Cardiac muscle cell (in vitro differentiated cells and primary cell): ENCODE results near the gene CEP43. TPM values are rescaled to one million over a fixed set of nuclear protein-coding genes. Genes with fewer than 3 reads are reported as not detected.

Source experiments
- DNase-seq, 2 donors: peaks; one replicate each; pipeline versions ENCODE4 v3.0.0 to v3.0.0-alpha.2; 2010 to 2017; ENCODE audit warnings: low read depth in 1 of 2, low spot score in 1 of 2
- H3K27ac ChIP-seq: fragments of 200-600 bp; sonication (generic); 2 replicates; pipeline ENCODE4 v1.5.1; 2016
- H3K27me3 ChIP-seq: fragments of 200-600 bp; sonication (generic); 2 replicates; pipeline ENCODE4 v1.6.0; 2016; ENCODE audit warnings: control low read depth
- H3K36me3 ChIP-seq: fragments of 200-600 bp; sonication (generic); 2 replicates; pipeline ENCODE4 v1.5.1; 2016; ENCODE audit warnings: control low read depth
- H3K4me1 ChIP-seq: fragments of 200-600 bp; sonication (generic); 2 replicates; pipeline ENCODE4 v1.8.1; 2017; ENCODE audit warnings: low read depth, mild to moderate bottlenecking, mixed run types
- H3K4me3 ChIP-seq: fragments of 200-600 bp; sonication (generic); 2 replicates; pipeline ENCODE4 v1.5.1; 2016; ENCODE audit warnings: mild to moderate bottlenecking
- H3K9me3 ChIP-seq: fragments of 200-600 bp; sonication (generic); 2 replicates; pipeline ENCODE4 v1.5.1; 2017; ENCODE audit warnings: low read depth, mild to moderate bottlenecking, control low read depth
- CTCF ChIP-seq: IDR thresholded peaks from 2 replicates; pipeline ENCODE4 v1.5.1; 2012; ENCODE audit warnings: low read depth, mild to moderate bottlenecking, low read length
- polyA plus RNA-seq: library from polyadenylated mRNA; unstranded; fragments of >200 nt; fragmentation: Nextera tagmentation; extraction: Ambion mirVana; gene quantifications from 2 replicates; pipeline ENCODE4 v1.2.1, GENCODE V29; 2016
- total RNA-seq: library from RNA; depleted of rRNA; stranded (reverse); fragments of >200 nt; gene quantifications from 2 replicates; pipeline ENCODE4 v1.2.3, GENCODE V29; 2016

The CEP43 gene
- total and polyA plus RNA-seq, 2 experiments from 2014 or later: 18.3 to 26.1 TPM

DNA sequence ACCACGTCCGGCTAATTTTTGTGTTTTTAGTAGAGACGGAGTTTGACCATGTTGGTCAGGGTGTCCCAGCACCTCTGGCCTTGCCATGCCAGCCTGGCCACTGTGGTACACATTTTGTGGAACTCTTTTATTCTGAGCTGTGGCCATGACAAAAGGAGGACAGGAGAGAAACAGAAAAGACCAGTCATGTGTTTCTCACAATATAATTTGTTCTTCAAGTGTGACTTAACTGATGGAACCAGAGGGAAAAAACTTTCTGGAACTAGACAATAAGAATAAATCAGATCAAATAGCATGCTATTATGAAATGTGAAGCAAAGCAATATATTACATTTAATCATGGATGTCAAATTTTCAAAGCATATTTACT is 38.6 kb upstream of the CEP43 start:
- no peaks in the 10 kb centered on the region for H3K9me3 ChIP-seq
- no peak for TF ChIP-seq CTCF
- no peaks in the 10 kb centered on the region for H3K4me1 ChIP-seq

GRCh38 chr6:166966268-166966667 is 32.9 kb upstream of the CEP43 start:
- no peak for DNase-seq
- H3K27ac ChIP-seq: no peak overlapping the region

More for the DNA sequence above, 38.6 kb upstream of the CEP43 start:
- DNase-seq: no peak
- H3K36me3 ChIP-seq: no peaks in the 10 kb centered on the region
- no peak overlapping the region for H3K27ac ChIP-seq
- no peak overlapping the region for H3K4me3 ChIP-seq
- peaks cover 2% of the 10 kb centered on the region for H3K27me3 ChIP-seq

GRCh38 chr6:166969390-166970002 is 29.7 kb upstream of the CEP43 start:
- no peak for DNase-seq
- Histone ChIP-seq H3K4me1 (no peaks in the 10 kb centered on the region), H3K27ac (no peak overlapping the region), H3K27me3 (no peaks in the 10 kb centered on the region), H3K4me3 (no peak overlapping the region), H3K9me3 (no peaks in the 10 kb centered on the region), H3K36me3 (no peaks in the 10 kb centered on the region)
- TF ChIP-seq CTCF: no peak

More at GRCh38 chr6:166966268-166966667, 32.9 kb upstream of the CEP43 start:
- no peak for TF ChIP-seq CTCF
- no peak overlapping the region for H3K4me3 ChIP-seq
- no peaks in the 10 kb centered on the region for H3K4me1 ChIP-seq
- H3K36me3 ChIP-seq: no peaks in the 10 kb centered on the region
- H3K27me3 ChIP-seq: no peaks in the 10 kb centered on the region
- H3K9me3 ChIP-seq: no peaks in the 10 kb centered on the region

GRCh38 chr6:166970091-166970490 is 29.1 kb upstream of the CEP43 start:
- no peak for TF ChIP-seq CTCF
- H3K36me3 ChIP-seq: no peaks in the 10 kb centered on the region
- DNase-seq: no peak
- H3K27ac ChIP-seq: no peak overlapping the region
- H3K4me1 ChIP-seq: no peaks in the 10 kb centered on the region
- no peaks in the 10 kb centered on the region for H3K9me3 ChIP-seq
- H3K27me3 ChIP-seq: no peaks in the 10 kb centered on the region
- no peak overlapping the region for H3K4me3 ChIP-seq

DNA sequence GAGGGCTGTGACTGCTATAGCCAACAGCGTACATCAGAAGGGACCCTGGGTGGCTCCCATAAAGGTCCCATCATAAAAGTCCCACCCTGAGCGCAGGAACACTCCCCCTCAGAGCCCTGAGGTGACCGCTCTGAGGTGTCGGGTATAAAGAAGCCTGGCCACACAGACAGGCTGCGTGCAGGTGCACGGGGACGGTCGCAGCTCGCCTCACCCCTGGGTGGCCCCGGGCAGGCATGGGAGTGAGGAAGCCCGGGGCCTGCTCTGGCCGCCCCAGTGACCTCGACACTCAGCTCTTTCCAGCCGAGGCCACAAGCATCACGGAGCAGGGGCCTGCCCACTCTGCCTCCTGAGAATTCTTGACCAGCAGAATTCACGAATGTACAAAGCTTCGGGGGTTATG is 28.4 kb upstream of the CEP43 start:
- Histone ChIP-seq H3K9me3 (no peaks in the 10 kb centered on the region), H3K4me1 (no peaks in the 10 kb centered on the region), H3K36me3 (no peaks in the 10 kb centered on the region), H3K27me3 (no peaks in the 10 kb centered on the region), H3K4me3 (no peak overlapping the region), H3K27ac (no peak overlapping the region)
- DNase-seq: no peak
- TF ChIP-seq CTCF: no peak
